ENCODE results near the gene GPRC6A.

GPRC6A gene, protein sequence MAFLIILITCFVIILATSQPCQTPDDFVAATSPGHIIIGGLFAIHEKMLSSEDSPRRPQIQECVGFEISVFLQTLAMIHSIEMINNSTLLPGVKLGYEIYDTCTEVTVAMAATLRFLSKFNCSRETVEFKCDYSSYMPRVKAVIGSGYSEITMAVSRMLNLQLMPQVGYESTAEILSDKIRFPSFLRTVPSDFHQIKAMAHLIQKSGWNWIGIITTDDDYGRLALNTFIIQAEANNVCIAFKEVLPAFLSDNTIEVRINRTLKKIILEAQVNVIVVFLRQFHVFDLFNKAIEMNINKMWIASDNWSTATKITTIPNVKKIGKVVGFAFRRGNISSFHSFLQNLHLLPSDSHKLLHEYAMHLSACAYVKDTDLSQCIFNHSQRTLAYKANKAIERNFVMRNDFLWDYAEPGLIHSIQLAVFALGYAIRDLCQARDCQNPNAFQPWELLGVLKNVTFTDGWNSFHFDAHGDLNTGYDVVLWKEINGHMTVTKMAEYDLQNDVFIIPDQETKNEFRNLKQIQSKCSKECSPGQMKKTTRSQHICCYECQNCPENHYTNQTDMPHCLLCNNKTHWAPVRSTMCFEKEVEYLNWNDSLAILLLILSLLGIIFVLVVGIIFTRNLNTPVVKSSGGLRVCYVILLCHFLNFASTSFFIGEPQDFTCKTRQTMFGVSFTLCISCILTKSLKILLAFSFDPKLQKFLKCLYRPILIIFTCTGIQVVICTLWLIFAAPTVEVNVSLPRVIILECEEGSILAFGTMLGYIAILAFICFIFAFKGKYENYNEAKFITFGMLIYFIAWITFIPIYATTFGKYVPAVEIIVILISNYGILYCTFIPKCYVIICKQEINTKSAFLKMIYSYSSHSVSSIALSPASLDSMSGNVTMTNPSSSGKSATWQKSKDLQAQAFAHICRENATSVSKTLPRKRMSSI

DNA sequence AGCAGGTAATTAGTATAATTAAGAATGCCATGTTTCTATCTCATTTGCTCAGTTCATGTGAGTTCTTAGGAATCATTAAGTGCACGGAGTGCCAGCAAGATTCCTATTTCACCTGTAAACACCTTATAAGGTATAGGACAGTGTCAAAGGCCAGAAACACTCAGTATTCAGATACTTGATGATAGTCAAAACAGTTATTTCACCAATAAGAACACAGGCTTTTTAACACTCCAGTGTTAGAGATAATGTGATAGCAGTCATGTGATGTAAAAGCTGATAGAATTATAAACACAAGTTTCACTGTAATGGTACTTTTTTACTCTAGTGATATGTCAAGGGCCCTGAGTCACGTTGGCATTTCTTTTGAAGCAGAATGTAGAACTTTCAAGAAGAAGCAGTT, at the start of gene GPRC6A:
TSS of gene GPRC6A (minus strand) at position 101 of the 400 bp plus-strand sequence. CDS start at position 31, 70 bp downstream.
- Histone ChIP-seq H3K9me3 (ENCODE audit: insufficient read depth, low read depth, low read length) (no peaks in the 10 kb centered on the region), H3K27ac (ENCODE audit: low read length) (peak within 1 kb of the TSS; percentile 11), H3K4me1 (ENCODE audit: insufficient read depth, low read length) (peaks cover 11% of the 10 kb centered on the region; the same call in 1 of the 2 replicates), H3K9ac (ENCODE audit: low read depth, low read length) (peak within 1 kb of the TSS; percentile 13; the same call in 1 of the 2 replicates), H3K27me3 (ENCODE audit: insufficient read depth, low read length) (no peaks in the 10 kb centered on the region), H3K36me3 (ENCODE audit: insufficient read depth, low read depth, low read length) (no peaks in the 10 kb centered on the region), H3K4me3 (ENCODE audit: low read length) (no peak within 1 kb of the TSS)

- no peak overlapping the region for H3K9ac ChIP-seq (ENCODE audit: low read depth, low read length)
- no peaks in the 10 kb centered on the region for H3K9me3 ChIP-seq (ENCODE audit: insufficient read depth, low read depth, low read length)
- no peaks in the 10 kb centered on the region for H3K36me3 ChIP-seq (ENCODE audit: insufficient read depth, low read depth, low read length)
- peaks cover 69% of the 10 kb centered on the region for H3K27me3 ChIP-seq (ENCODE audit: insufficient read depth, low read length)
- peak overlapping the region; percentile 73 for H3K4me3 ChIP-seq (ENCODE audit: low read length)
- H3K4me1 ChIP-seq (ENCODE audit: insufficient read depth, low read length): no peaks in the 10 kb centered on the region
- no peak overlapping the region for H3K27ac ChIP-seq (ENCODE audit: low read length)
Observed at GRCh38 chr6:116877743-116878142, 48.9 kb upstream of the GPRC6A start.

- Histone ChIP-seq H3K4me1 (ENCODE audit: insufficient read depth, low read length) (no peaks in the 10 kb centered on the region), H3K36me3 (ENCODE audit: insufficient read depth, low read depth, low read length) (no peaks in the 10 kb centered on the region), H3K4me3 (ENCODE audit: low read length) (peak within 1 kb of the TSS; percentile 73), H3K9me3 (ENCODE audit: insufficient read depth, low read depth, low read length) (no peaks in the 10 kb centered on the region), H3K27me3 (ENCODE audit: insufficient read depth, low read length) (peaks cover 69% of the 10 kb centered on the region), H3K27ac (ENCODE audit: low read length) (no peak within 1 kb of the TSS), H3K9ac (ENCODE audit: low read depth, low read length) (no peak within 1 kb of the TSS)
Observed at GRCh38 chr6:116876635-116877611, 48.0 kb upstream of the GPRC6A start, which contains the start of gene RFX6. Gene RFX6 (plus strand): TSS chr6:116877242. CDS start chr6:116877276, 34 bp downstream.

- no peak overlapping the region for H3K9ac ChIP-seq (ENCODE audit: low read depth, low read length)
- H3K27me3 ChIP-seq (ENCODE audit: insufficient read depth, low read length): peaks cover 69% of the 10 kb centered on the region
- peak overlapping the region; percentile 73 for H3K4me3 ChIP-seq (ENCODE audit: low read length)
- no peaks in the 10 kb centered on the region for H3K36me3 ChIP-seq (ENCODE audit: insufficient read depth, low read depth, low read length)
- H3K9me3 ChIP-seq (ENCODE audit: insufficient read depth, low read depth, low read length): no peaks in the 10 kb centered on the region
- no peaks in the 10 kb centered on the region for H3K4me1 ChIP-seq (ENCODE audit: insufficient read depth, low read length)
- H3K27ac ChIP-seq (ENCODE audit: low read length): no peak overlapping the region
Observed at GRCh38 chr6:116876107-116876506, 47.2 kb upstream of the GPRC6A start.

- H3K27ac ChIP-seq (ENCODE audit: low read length): no peak overlapping the region
- H3K4me3 ChIP-seq (ENCODE audit: low read length): no peak overlapping the region
- no peak overlapping the region for H3K9ac ChIP-seq (ENCODE audit: low read depth, low read length)
- H3K9me3 ChIP-seq (ENCODE audit: insufficient read depth, low read depth, low read length): no peaks in the 10 kb centered on the region
- H3K27me3 ChIP-seq (ENCODE audit: insufficient read depth, low read length): peaks cover 43% of the 10 kb centered on the region
- no peaks in the 10 kb centered on the region for H3K4me1 ChIP-seq (ENCODE audit: insufficient read depth, low read length)
- H3K36me3 ChIP-seq (ENCODE audit: insufficient read depth, low read depth, low read length): no peaks in the 10 kb centered on the region
Observed at GRCh38 chr6:116872771-116873170, 43.9 kb upstream of the GPRC6A start.

- H3K27me3 ChIP-seq (ENCODE audit: insufficient read depth, low read length): no peaks in the 10 kb centered on the region
- no peaks in the 10 kb centered on the region for H3K9me3 ChIP-seq (ENCODE audit: insufficient read depth, low read depth, low read length)
- no peak overlapping the region for H3K4me3 ChIP-seq (ENCODE audit: low read length)
- H3K27ac ChIP-seq (ENCODE audit: low read length): no peak overlapping the region
- H3K4me1 ChIP-seq (ENCODE audit: insufficient read depth, low read length): peaks cover 10% of the 10 kb centered on the region; the same call in 1 of the 2 replicates
- H3K9ac ChIP-seq (ENCODE audit: low read depth, low read length): no peak overlapping the region
- H3K36me3 ChIP-seq (ENCODE audit: insufficient read depth, low read depth, low read length): no peaks in the 10 kb centered on the region
Observed at GRCh38 chr6:116866281-116866871, 37.5 kb upstream of the GPRC6A start.

- Histone ChIP-seq H3K9me3 (ENCODE audit: insufficient read depth, low read depth, low read length) (peaks cover 25% of the 10 kb centered on the region), H3K4me1 (ENCODE audit: insufficient read depth, low read length) (no peaks in the 10 kb centered on the region), H3K27ac (ENCODE audit: low read length) (no peak overlapping the region), H3K9ac (ENCODE audit: low read depth, low read length) (no peak overlapping the region), H3K4me3 (ENCODE audit: low read length) (no peak overlapping the region), H3K27me3 (ENCODE audit: insufficient read depth, low read length) (no peaks in the 10 kb centered on the region), H3K36me3 (ENCODE audit: insufficient read depth, low read depth, low read length) (no peaks in the 10 kb centered on the region)
Observed at GRCh38 chr6:116859264-116859663, 30.4 kb upstream of the GPRC6A start.

GRCh38 chr6:116858060-116858459, 29.2 kb upstream of the GPRC6A start:
- no peak overlapping the region for H3K9ac ChIP-seq (ENCODE audit: low read depth, low read length)
- H3K27ac ChIP-seq (ENCODE audit: low read length): no peak overlapping the region
- no peak overlapping the region for H3K4me3 ChIP-seq (ENCODE audit: low read length)
- peaks cover 25% of the 10 kb centered on the region for H3K9me3 ChIP-seq (ENCODE audit: insufficient read depth, low read depth, low read length)
- H3K4me1 ChIP-seq (ENCODE audit: insufficient read depth, low read length): no peaks in the 10 kb centered on the region
- no peaks in the 10 kb centered on the region for H3K27me3 ChIP-seq (ENCODE audit: insufficient read depth, low read length)
- no peaks in the 10 kb centered on the region for H3K36me3 ChIP-seq (ENCODE audit: insufficient read depth, low read depth, low read length)

- H3K4me3 ChIP-seq (ENCODE audit: low read length): no peak overlapping the region
- no peak overlapping the region for H3K9ac ChIP-seq (ENCODE audit: low read depth, low read length)
Observed at GRCh38 chr6:116847227-116847626, 18.3 kb upstream of the GPRC6A start.

DNA sequence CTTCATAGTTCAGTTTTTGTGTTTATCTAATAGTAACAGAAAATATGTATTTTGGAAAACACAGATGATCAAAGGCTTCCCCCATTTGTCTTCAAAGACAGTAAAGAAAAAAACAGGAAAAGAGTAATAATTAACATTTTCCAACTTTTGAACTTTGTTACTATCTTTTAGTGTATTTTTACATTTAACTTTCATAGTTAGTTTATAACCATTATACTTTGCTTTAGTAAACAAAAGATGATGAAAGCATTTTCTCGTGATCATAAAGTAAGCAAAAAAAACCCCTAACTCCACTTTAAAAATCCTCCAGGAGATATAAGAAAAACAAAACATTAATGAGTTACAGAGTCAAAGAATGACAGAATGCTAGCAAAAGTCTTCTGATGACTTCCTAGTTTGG, 13.6 kb upstream of the GPRC6A start:
- Histone ChIP-seq H3K4me3 (ENCODE audit: low read length) (no peak overlapping the region), H3K27me3 (ENCODE audit: insufficient read depth, low read length) (no peaks in the 10 kb centered on the region), H3K27ac (ENCODE audit: low read length) (no peak overlapping the region), H3K9ac (ENCODE audit: low read depth, low read length) (no peak overlapping the region), H3K36me3 (ENCODE audit: insufficient read depth, low read depth, low read length) (no peaks in the 10 kb centered on the region), H3K4me1 (ENCODE audit: insufficient read depth, low read length) (no peaks in the 10 kb centered on the region), H3K9me3 (ENCODE audit: insufficient read depth, low read depth, low read length) (no peaks in the 10 kb centered on the region)

More at GRCh38 chr6:116847227-116847626, 18.3 kb upstream of the GPRC6A start:
- Histone ChIP-seq H3K4me1 (ENCODE audit: insufficient read depth, low read length) (no peaks in the 10 kb centered on the region), H3K27me3 (ENCODE audit: insufficient read depth, low read length) (no peaks in the 10 kb centered on the region), H3K9me3 (ENCODE audit: insufficient read depth, low read depth, low read length) (no peaks in the 10 kb centered on the region), H3K36me3 (ENCODE audit: insufficient read depth, low read depth, low read length) (no peaks in the 10 kb centered on the region), H3K27ac (ENCODE audit: low read length) (no peak overlapping the region)

All from iPS-20b (cell line).